HEK293 (cell line): ENCODE results near the gene ERBB4.

ENCODE experiments used
- TRIM28 ChIP-seq: IDR thresholded peaks from 2 replicates; pipeline ENCODE4 v1.6.1; 2011; ENCODE audit warnings: low read length, control low read depth, borderline replicate concordance
- YY1 ChIP-seq: fragments of 450-650 bp; formaldehyde crosslinking; IDR thresholded peaks from 2 replicates; pipeline ENCODE4 v1.5.1; 2018; ENCODE audit warnings: missing biosample characterization, missing genetic modification characterization
- ZBTB17 ChIP-seq: fragments of 450-650 bp; formaldehyde crosslinking; IDR thresholded peaks from 2 replicates; pipeline ENCODE4 v1.5.1; 2016; ENCODE audit warnings: missing biosample characterization, missing genetic modification characterization
- ZNF133 ChIP-seq: fragments of 450-650 bp; formaldehyde crosslinking; IDR thresholded peaks from 2 replicates; pipeline ENCODE4 v1.5.1; 2016; ENCODE audit warnings: missing biosample characterization, missing genetic modification characterization
- ZNF138 ChIP-seq: fragments of 450-650 bp; formaldehyde crosslinking; IDR thresholded peaks from 2 replicates; pipeline ENCODE4 v1.5.1; 2016; ENCODE audit warnings: missing biosample characterization, missing genetic modification characterization, borderline replicate concordance
- ZNF747 ChIP-seq: fragments of 450-650 bp; formaldehyde crosslinking; IDR thresholded peaks from 2 replicates; pipeline ENCODE4 v1.5.1; 2016; ENCODE audit warnings: missing biosample characterization, missing genetic modification characterization
- ZSCAN30 ChIP-seq: fragments of 450-650 bp; IDR thresholded peaks from 2 replicates; pipeline ENCODE4 v1.5.1; 2018; ENCODE audit warnings: missing biosample characterization, mild to moderate bottlenecking, missing genetic modification characterization, moderate library complexity
- TF ChIP-seq, protein P1 (sequence below): fragments of 450-650 bp; formaldehyde crosslinking; IDR thresholded peaks from 2 replicates; pipeline ENCODE4 v1.5.1; 2016; ENCODE audit warnings: missing biosample characterization, missing genetic modification characterization
- TF ChIP-seq, protein P2 (sequence below): fragments of 450-650 bp; IDR thresholded peaks from 2 replicates; pipeline ENCODE4 v1.5.1; 2018; ENCODE audit warnings: missing biosample characterization, missing genetic modification characterization
- TF ChIP-seq, protein P3 (sequence below): fragments of 450-650 bp; formaldehyde crosslinking; IDR thresholded peaks from 2 replicates; pipeline ENCODE4 v1.5.1; 2017; ENCODE audit warnings: missing biosample characterization, mild to moderate bottlenecking, missing genetic modification characterization, moderate library complexity
- TF ChIP-seq, protein P4 (sequence below): fragments of 450-650 bp; formaldehyde crosslinking; conservative IDR thresholded peaks from 2 replicates; pipeline ENCODE4 v1.5.1; 2016; ENCODE audit warnings: low read depth, missing biosample characterization, missing genetic modification characterization
- TF ChIP-seq, protein P5 (sequence below): fragments of 450-650 bp; formaldehyde crosslinking; IDR thresholded peaks from 2 replicates; pipeline ENCODE4 v1.5.1; 2016; ENCODE audit warnings: missing biosample characterization, missing genetic modification characterization

DNA sequence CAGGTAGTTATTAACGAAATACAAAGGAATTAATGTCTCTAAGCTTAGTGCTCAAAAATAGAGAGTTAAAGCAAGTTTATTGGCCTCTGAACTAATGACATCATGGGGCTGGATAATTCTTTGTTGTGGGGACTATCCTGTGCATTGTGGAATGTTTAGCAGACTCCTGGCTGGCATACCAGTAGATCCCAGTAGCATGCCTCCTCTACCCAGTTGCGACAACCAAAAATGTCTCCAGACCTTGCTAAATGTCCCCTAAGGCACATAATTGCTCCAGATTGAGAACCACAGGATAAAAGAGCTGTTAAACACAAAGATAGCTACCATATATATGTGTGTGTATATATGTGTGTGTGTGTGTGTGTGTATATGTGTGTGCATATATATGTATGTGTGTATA, 194.5 kb downstream of the ERBB4 start:
- TF ChIP-seq TRIM28: no peak
- TF ChIP-seq, protein P1, sequence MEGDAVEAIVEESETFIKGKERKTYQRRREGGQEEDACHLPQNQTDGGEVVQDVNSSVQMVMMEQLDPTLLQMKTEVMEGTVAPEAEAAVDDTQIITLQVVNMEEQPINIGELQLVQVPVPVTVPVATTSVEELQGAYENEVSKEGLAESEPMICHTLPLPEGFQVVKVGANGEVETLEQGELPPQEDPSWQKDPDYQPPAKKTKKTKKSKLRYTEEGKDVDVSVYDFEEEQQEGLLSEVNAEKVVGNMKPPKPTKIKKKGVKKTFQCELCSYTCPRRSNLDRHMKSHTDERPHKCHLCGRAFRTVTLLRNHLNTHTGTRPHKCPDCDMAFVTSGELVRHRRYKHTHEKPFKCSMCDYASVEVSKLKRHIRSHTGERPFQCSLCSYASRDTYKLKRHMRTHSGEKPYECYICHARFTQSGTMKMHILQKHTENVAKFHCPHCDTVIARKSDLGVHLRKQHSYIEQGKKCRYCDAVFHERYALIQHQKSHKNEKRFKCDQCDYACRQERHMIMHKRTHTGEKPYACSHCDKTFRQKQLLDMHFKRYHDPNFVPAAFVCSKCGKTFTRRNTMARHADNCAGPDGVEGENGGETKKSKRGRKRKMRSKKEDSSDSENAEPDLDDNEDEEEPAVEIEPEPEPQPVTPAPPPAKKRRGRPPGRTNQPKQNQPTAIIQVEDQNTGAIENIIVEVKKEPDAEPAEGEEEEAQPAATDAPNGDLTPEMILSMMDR (tag by site-specific recombination): no peak
- TF ChIP-seq ZBTB17: no peak
- TF ChIP-seq, protein P2, sequence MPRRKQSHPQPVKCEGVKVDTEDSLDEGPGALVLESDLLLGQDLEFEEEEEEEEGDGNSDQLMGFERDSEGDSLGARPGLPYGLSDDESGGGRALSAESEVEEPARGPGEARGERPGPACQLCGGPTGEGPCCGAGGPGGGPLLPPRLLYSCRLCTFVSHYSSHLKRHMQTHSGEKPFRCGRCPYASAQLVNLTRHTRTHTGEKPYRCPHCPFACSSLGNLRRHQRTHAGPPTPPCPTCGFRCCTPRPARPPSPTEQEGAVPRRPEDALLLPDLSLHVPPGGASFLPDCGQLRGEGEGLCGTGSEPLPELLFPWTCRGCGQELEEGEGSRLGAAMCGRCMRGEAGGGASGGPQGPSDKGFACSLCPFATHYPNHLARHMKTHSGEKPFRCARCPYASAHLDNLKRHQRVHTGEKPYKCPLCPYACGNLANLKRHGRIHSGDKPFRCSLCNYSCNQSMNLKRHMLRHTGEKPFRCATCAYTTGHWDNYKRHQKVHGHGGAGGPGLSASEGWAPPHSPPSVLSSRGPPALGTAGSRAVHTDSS (tag by site-specific recombination): no peak
- no peak for TF ChIP-seq ZSCAN30 (tag by site-specific recombination)
- no peak for TF ChIP-seq YY1 (tag by site-specific recombination)
- TF ChIP-seq, protein P3, sequence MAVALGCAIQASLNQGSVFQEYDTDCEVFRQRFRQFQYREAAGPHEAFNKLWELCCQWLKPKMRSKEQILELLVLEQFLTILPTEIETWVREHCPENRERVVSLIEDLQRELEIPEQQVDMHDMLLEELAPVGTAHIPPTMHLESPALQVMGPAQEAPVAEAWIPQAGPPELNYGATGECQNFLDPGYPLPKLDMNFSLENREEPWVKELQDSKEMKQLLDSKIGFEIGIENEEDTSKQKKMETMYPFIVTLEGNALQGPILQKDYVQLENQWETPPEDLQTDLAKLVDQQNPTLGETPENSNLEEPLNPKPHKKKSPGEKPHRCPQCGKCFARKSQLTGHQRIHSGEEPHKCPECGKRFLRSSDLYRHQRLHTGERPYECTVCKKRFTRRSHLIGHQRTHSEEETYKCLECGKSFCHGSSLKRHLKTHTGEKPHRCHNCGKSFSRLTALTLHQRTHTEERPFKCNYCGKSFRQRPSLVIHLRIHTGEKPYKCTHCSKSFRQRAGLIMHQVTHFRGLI: no peak
- TF ChIP-seq, protein P4, sequence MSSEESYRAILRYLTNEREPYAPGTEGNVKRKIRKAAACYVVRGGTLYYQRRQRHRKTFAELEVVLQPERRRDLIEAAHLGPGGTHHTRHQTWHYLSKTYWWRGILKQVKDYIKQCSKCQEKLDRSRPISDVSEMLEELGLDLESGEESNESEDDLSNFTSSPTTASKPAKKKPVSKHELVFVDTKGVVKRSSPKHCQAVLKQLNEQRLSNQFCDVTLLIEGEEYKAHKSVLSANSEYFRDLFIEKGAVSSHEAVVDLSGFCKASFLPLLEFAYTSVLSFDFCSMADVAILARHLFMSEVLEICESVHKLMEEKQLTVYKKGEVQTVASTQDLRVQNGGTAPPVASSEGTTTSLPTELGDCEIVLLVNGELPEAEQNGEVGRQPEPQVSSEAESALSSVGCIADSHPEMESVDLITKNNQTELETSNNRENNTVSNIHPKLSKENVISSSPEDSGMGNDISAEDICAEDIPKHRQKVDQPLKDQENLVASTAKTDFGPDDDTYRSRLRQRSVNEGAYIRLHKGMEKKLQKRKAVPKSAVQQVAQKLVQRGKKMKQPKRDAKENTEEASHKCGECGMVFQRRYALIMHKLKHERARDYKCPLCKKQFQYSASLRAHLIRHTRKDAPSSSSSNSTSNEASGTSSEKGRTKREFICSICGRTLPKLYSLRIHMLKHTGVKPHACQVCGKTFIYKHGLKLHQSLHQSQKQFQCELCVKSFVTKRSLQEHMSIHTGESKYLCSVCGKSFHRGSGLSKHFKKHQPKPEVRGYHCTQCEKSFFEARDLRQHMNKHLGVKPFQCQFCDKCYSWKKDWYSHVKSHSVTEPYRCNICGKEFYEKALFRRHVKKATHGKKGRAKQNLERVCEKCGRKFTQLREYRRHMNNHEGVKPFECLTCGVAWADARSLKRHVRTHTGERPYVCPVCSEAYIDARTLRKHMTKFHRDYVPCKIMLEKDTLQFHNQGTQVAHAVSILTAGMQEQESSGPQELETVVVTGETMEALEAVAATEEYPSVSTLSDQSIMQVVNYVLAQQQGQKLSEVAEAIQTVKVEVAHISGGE (tag by site-specific recombination): no peak
- TF ChIP-seq, protein P5, sequence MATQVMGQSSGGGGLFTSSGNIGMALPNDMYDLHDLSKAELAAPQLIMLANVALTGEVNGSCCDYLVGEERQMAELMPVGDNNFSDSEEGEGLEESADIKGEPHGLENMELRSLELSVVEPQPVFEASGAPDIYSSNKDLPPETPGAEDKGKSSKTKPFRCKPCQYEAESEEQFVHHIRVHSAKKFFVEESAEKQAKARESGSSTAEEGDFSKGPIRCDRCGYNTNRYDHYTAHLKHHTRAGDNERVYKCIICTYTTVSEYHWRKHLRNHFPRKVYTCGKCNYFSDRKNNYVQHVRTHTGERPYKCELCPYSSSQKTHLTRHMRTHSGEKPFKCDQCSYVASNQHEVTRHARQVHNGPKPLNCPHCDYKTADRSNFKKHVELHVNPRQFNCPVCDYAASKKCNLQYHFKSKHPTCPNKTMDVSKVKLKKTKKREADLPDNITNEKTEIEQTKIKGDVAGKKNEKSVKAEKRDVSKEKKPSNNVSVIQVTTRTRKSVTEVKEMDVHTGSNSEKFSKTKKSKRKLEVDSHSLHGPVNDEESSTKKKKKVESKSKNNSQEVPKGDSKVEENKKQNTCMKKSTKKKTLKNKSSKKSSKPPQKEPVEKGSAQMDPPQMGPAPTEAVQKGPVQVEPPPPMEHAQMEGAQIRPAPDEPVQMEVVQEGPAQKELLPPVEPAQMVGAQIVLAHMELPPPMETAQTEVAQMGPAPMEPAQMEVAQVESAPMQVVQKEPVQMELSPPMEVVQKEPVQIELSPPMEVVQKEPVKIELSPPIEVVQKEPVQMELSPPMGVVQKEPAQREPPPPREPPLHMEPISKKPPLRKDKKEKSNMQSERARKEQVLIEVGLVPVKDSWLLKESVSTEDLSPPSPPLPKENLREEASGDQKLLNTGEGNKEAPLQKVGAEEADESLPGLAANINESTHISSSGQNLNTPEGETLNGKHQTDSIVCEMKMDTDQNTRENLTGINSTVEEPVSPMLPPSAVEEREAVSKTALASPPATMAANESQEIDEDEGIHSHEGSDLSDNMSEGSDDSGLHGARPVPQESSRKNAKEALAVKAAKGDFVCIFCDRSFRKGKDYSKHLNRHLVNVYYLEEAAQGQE (tag by site-specific recombination): no peak
- TF ChIP-seq ZNF747 (tag by site-specific recombination): no peak
- no peak for TF ChIP-seq ZNF138 (tag by site-specific recombination)
- no peak for TF ChIP-seq ZNF133 (tag by site-specific recombination)
